NCI-H748 (cell line): Measurements from ENCODE around the gene SUCLG1.
A peak's percentile ranks its signal among the peaks of the same experiment; 100 is the strongest.
"Not testable (repeated sequence)": the region's sequence is repeated elsewhere in the genome, so short reads cannot be mapped to it uniquely, and the experiment has no call there.

ENCODE experiments used
- DNase-seq: peaks from one replicate; lab custom pipeline; 2025; ENCODE audit not compliant: unreplicated experiment; lab: John Stamatoyannopoulos, UW

SUCLG1 gene

GRCh38 chr2:84459018-84459943 lies at the start of gene SUCLG1:
Gene SUCLG1 (minus strand): TSS chr2:84459280. CDS start chr2:84459269, 11 bp downstream.
- peak; percentile 81 for DNase-seq

DNA sequence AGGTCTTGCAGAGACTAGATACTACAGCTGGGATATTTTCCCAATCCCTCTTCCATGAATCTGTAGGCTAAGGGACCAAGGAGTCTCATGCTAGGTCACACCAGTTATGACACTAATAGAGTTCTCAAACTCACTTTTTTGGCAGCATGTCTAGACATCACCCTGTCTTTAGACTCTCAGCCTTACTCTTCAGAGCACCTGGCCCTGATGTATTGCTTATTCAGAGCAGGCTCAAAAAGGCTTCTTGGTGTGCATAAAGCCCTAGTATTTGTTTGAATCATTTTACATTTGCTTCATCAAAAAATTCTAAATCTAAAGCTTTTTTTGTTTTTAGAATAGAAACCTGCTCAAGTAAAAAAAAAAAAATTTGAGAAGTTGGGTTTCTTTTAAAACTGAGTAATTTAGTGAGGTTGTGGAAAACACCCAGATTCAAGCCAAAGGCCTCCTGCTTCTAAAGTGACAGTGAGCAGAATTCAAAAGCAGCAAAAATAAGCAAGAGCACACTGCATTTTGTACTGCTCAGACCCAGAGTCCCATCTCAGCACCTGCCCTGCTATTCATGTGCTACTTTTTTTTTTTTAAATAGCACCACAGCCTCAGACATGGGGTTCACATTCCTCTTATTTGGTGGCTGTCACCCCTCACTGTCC lies 39.2 kb upstream of the SUCLG1 start:
- no peak for DNase-seq

- DNase-seq: no peak
These were observed 38.2 kb upstream of the SUCLG1 start for GRCh38 chr2:84497285-84497684.

DNA sequence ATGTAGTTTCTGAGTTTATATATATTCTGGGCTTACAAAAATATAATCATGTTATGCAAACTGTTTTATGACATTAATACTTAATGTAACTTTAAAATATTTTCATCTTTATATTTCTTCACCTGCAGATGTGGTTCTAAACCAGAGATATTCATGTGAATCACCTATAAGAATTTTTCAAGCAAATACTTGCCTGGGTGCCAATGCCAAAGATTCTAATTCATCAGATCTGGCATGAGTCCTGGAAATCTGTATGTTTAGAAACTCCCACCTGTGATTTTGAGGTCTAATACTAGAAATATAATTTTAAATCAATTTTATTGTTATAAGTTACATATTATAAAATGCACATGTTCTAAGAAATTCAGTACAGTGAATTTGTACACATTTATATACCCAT lies 37.3 kb upstream of the SUCLG1 start:
- no peak for DNase-seq

DNA sequence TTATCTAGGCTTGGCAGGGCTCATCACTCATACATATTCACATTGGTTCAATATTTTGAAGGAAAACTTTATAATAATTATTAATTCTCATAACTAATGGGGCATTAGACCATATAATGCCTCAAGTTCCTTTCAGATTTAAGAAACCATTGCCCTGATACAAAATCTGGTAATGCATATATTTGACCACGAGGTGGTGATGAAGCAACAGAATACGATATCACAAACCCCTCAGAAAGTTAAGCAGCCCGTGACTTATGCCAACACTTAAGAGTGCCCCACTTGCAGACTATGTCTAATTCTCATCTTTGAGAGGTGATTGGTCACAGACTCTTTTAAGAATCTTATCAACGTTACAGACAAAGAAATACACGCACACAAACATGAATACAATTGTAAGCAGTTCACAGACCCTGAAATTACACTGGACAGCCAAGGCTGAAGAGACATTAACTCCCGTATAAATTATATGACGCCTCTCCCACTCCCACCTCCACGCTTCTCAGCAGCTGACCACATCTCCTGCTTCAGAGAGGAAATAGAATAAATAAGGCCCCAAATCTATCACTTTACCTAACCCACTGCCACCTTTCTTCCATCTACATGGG lies 36.6 kb upstream of the SUCLG1 start:
- DNase-seq: peak; percentile 46

DNA sequence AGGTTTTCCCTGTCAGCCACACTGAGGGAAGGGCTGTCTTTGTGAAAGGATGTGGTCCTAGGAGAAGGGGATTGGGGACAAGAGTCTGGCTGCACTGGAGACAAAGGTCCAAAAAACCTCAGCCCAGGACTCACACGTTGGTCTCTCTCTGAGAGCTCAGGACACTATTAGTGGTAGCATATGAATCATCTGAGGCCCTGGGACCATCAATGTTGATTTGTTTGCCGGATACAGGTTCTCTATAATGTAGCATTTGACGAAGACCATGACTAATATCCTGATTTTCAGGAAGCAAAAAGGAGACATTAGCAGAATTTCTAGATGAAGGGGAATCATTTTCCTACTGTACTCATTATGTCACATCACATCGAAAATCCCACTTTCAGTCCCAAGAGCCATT lies 35.0 kb upstream of the SUCLG1 start:
- no peak for DNase-seq

DNA sequence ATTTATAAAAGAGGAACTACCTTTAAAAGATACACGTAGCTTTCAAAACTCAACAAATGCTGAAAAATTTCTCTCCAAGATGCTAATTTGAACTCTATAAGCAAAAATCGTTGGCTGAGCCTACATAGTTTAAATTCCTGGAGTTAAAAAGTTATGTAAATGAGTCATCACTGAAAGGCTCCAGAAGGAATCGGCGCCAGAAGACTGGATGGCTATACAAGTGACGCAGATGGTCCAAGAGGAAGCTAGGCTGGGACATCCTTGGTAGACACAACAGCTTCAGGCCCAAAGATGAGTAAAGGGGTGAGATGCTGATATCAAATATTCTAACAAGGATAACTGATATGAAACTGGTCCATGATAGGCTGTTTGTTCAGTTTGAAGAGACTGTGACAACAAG lies 34.4 kb upstream of the SUCLG1 start:
- DNase-seq: no peak

- DNase-seq: no peak
These were observed 33.5 kb upstream of the SUCLG1 start for GRCh38 chr2:84492571-84492970.

DNA sequence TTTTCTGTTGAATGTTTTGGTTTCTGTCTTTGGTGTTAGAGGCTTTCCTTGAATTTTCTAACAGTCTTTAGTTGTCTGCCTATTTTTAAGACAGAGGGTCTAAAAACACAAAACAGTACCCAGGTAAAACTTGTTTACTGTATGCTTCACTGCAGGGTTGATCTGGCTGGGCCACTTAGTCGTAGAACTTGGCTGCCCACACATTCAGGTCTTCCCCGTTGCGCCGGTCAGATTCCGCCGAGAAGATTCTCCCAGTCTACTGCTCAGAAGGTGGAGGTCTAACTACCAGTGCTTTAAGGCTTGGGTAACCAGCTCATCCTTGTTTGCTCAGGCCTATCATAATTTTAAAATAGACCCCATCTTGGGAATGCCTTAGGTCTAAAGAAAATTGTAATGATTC lies 32.7 kb upstream of the SUCLG1 start:
- no peak for DNase-seq

- DNase-seq: no peak
These were observed 32.2 kb upstream of the SUCLG1 start for GRCh38 chr2:84491256-84491655.

DNA sequence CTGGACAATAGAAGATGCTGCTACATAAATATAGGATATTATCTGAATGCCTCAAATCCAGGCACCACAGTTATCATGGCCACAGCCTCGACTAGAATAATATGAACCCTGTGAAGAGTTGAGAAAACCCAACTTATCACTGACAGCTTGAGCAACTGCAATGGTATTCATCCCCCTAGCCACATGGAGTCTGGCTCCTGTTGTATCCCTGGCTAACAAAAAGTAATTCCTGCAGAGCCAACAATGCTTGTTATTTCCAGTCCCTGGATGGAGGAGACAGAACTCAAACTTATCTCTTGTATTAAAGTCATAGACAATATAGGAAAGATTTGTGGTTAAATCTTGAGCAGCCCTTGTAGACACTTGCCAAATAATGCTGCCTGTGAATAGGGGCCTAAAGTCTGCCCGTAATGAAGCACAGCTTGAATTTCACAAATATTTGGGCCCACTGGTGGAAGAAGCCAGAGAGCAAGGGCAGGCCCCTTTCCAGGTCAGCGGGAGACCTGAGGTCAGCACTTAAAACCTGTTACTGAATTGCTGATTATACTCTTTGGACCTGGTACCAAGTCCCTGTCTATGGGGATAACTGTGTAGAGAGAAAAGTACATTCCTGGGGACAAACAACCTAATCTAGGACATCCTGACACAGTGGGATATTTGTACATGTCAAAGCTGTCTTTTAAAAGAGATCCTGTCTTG lies 28.4 kb upstream of the SUCLG1 start:
- no peak for DNase-seq

DNA sequence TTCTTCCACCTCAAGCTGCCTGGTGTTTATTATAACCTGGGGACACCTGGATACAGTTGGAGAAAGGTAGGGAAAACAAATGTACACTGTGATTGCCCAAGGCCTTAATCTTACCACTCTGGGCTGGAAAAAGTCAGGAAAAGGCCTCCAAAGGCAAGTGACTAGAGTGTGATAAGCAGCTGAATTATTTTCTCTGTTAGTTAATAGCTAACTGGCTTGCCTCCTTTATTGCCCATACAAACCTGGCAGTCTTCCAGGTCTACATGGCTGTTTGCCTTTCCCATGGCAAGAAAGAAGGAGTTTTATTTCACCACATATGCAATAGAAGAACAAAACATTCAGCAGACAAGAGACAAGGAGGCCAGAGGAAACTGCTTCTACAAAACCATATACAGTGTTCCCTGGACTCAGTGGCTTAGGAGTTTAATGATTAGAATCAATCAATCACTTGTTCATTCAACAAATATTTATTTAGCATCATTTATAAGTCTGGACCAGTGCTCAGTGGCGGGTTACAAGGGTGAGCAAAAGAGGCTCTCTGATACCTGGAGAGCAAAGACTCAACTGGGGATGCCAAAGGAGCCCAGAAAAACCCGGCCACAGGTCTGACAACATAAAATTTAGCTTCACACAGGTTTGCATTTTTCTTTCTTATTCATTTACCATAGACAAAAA lies 27.5 kb upstream of the SUCLG1 start:
- DNase-seq: peak; percentile 61

GRCh38 chr2:84483320-84483719 lies 24.2 kb upstream of the SUCLG1 start:
- no peak for DNase-seq

GRCh38 chr2:84482603-84483002 lies 23.5 kb upstream of the SUCLG1 start:
- DNase-seq: no peak

- no peak for DNase-seq
These were observed 22.6 kb upstream of the SUCLG1 start for GRCh38 chr2:84481702-84482101.

DNA sequence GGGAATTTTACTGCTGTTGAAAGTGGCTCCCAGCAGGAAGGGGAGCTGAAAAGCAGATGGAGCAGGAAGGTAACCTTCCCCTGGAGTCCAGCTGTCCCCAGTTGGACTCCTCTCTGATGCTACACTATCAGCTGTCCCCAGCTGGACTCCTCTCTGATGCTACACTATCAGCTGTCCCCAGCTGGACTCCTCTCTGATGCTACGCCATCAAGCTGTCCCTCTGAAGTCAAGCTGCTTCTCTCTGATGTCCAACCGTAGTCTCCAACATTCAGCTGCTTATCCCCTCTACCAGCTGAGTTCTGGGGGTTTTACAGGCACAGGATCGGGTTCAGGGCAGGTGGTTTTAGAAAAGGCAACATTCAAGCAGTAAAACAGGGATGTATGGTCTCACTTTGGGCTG lies 19.8 kb upstream of the SUCLG1 start:
- no peak for DNase-seq

- DNase-seq: no peak
These were observed 18.8 kb upstream of the SUCLG1 start for GRCh38 chr2:84477886-84478285.

- peak; percentile 34 for DNase-seq
These were observed 15.1 kb upstream of the SUCLG1 start for GRCh38 chr2:84474176-84474575.

GRCh38 chr2:84472856-84473565 lies 13.9 kb upstream of the SUCLG1 start:
- DNase-seq: no peak

- DNase-seq: not testable (repeated sequence)
These were observed 13.3 kb upstream of the SUCLG1 start for GRCh38 chr2:84472423-84472822.
